ENCODE results near the gene ZC3H18. TPM values are rescaled to one million over a fixed set of nuclear protein-coding genes. Genes with fewer than 3 reads are reported as not detected.
A peak's percentile ranks its signal among the peaks of the same experiment; 100 is the strongest.

ZC3H18 gene
- total RNA-seq, 5 donors from 2014 or later (not counting 1 experiment from before 2014, with no cell fraction given), result 87.0 to 111 (median 91.5) TPM

DNA sequence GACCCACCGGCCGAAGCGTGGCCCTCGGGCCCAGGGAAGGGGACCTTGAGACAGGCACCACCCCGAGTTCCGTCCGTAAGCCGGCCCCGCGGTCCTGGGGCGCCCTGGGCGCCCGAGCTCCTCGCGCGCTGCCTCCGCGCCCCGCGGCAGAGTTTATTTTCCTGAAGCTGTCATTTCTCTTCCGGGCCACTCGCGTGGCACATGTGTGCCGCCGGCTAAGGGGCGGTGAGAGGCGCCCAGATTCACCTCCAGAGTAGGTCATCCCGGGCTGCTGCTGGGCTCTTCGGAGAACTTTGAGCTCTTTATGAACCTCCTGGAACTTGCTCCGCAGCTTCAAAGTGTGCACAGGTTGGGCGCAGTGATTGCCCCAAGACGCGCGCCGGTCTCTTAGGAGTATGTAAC lies 489 bp downstream of the ZC3H18 start:
- H3K36me3 ChIP-seq (ENCODE audit: control insufficient read depth in 2 of 2, extremely low read depth in 1 of 2, insufficient read depth in 1 of 2, low read length in 1 of 2), result peaks cover 0 to 24% of the 10 kb centered on the region in 2 donors
- ATAC-seq (replicated peaks in 1 of 4) (peak; percentile 39 to 63 (median 52)), DNase-seq (peak in 29 of 35 experiments; percentile 3 to 63 (median 31))
- peak overlapping the region; percentile 64 for H3K27ac ChIP-seq (ENCODE audit: low read length)
- under 1% methylated on average over 28 of the region's 35 CpGs for WGBS (ENCODE audit: insufficient coverage)
- ChIA-PET POLR2A (interaction anchor here in 1 of 2 donors (1.8 kb wide), 1 partner anchor 49 kb away, joined by 12 read pairs; no protein-coding TSS in a partner anchor), CTCF (interaction anchor here (0.5 to 1.7 kb wide), 7 partner anchors 12 to 696 kb away, joined by 3 to 10 read pairs (median 4); partner anchors contain the start of gene ZNF778 (in 1 of the 2))
- H3K4me1 ChIP-seq (ENCODE audit: control insufficient read depth in 1 of 2, extremely low read depth in 1 of 2, insufficient read depth in 2 of 2, low read length in 2 of 2), result peaks cover 9 to 31% of the 10 kb centered on the region in 2 experiments
- Mint-ChIP-seq H3K4me3 (peak overlapping the region; percentile 80 to 84 (median 82)), H3K27ac (peak overlapping the region; percentile 66 to 76), H3K27me3 (no peaks in the 10 kb centered on the region), H3K36me3 (peaks cover 4% of the 10 kb centered on the region), H3K4me1 (peaks cover 29 to 40% (median 39%) of the 10 kb centered on the region in 3 donors), H3K9me3 (no peaks in the 10 kb centered on the region)
- no peaks in the 10 kb centered on the region for H3K27me3 ChIP-seq (replicated peaks in 1 of 2; ENCODE audit: control insufficient read depth in 2 of 2, extremely low read depth in 1 of 2, insufficient read depth in 2 of 2, low read length in 1 of 2)
- H3K9me3 ChIP-seq, result no peaks in the 10 kb centered on the region
- peak overlapping the region; percentile 69 to 92 for H3K4me3 ChIP-seq (ENCODE audit: control insufficient read depth in 1 of 2, extremely low read depth in 1 of 2, low read length in 1 of 2)

DNA sequence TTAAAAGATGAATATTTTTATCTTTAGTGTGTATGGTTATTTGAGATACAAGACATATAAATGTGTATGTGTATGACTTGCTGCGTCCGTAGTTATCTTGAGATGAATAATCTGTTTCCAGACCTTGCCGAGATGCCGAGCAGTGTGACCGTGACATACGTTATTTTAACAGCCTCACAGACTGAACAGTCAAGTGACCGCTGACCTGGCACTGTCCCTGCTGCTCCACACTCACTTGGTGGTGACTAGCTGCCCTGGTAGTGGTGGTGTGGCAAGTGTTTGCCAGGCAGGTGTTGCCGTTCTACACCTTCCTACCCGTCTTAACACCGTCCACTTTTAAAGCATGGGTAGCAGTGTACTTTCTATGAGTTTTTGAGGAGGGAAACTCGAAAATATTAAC lies 5.0 kb downstream of the ZC3H18 start:
- POLR2A ChIA-PET, result no interaction called here
- H3K9me3 Mint-ChIP-seq, result no peaks in the 10 kb centered on the region
- H3K4me3 ChIP-seq (ENCODE audit: control insufficient read depth in 1 of 2, extremely low read depth in 1 of 2, low read length in 1 of 2), result no peak overlapping the region
- ATAC-seq (replicated peaks in 1 of 4), result no peak
- peaks cover 14 to 62% of the 10 kb centered on the region in 2 donors for H3K36me3 ChIP-seq (ENCODE audit: control insufficient read depth in 2 of 2, extremely low read depth in 1 of 2, insufficient read depth in 1 of 2, low read length in 1 of 2)
- H3K4me1 Mint-ChIP-seq, result peaks cover 45 to 64% (median 62%) of the 10 kb centered on the region in 3 donors
- H3K27ac Mint-ChIP-seq, result no peak overlapping the region
- H3K27ac ChIP-seq (ENCODE audit: low read length), result no peak overlapping the region
- H3K36me3 Mint-ChIP-seq, result peaks cover 23% of the 10 kb centered on the region
- DNase-seq, result no peak
- CTCF ChIA-PET, result no interaction called here
- no peak overlapping the region for H3K4me3 Mint-ChIP-seq
- H3K27me3 Mint-ChIP-seq, result no peaks in the 10 kb centered on the region
- H3K27me3 ChIP-seq (replicated peaks in 1 of 2; ENCODE audit: control insufficient read depth in 2 of 2, extremely low read depth in 1 of 2, insufficient read depth in 2 of 2, low read length in 1 of 2), result no peaks in the 10 kb centered on the region
- 90% methylated on average over 6 of the region's 11 CpGs for WGBS (ENCODE audit: insufficient coverage)
- H3K4me1 ChIP-seq (ENCODE audit: control insufficient read depth in 1 of 2, extremely low read depth in 1 of 2, insufficient read depth in 2 of 2, low read length in 2 of 2), result peaks cover 9 to 40% of the 10 kb centered on the region in 2 experiments
- H3K9me3 ChIP-seq, result no peaks in the 10 kb centered on the region

DNA sequence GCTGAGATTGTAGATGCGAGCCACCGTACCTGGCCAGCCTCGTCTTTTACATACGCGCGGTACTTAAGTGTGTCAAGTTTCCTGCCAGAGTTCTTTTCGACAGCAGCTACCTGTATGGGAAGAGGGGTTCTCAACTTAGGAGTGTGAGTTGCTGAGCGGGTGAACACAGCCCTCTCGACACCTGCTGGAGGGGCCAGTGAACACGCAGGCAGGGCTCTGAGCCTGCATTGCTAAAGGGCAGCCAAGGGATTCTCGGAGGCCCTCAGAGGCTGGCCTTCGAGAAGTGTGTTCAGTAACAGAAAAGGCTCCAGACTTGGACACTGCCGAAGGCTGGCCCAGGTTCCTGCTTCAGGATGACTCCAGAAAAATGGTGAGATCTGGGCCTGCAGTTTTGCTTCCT lies 6.1 kb downstream of the ZC3H18 start:
- ATAC-seq (replicated peaks in 1 of 4) (no peak), DNase-seq (no peak)
- Mint-ChIP-seq H3K4me3 (no peak overlapping the region), H3K27ac (no peak overlapping the region), H3K4me1 (peaks cover 50 to 67% (median 66%) of the 10 kb centered on the region in 3 donors), H3K9me3 (no peaks in the 10 kb centered on the region), H3K27me3 (no peaks in the 10 kb centered on the region), H3K36me3 (peaks cover 31% of the 10 kb centered on the region)
- peaks cover 5 to 33% of the 10 kb centered on the region in 2 experiments for H3K4me1 ChIP-seq (ENCODE audit: control insufficient read depth in 1 of 2, extremely low read depth in 1 of 2, insufficient read depth in 2 of 2, low read length in 2 of 2)
- WGBS (ENCODE audit: insufficient coverage), result 98% methylated on average over 13 of the region's 13 CpGs
- CTCF ChIA-PET, result no interaction called here
- no peak overlapping the region for H3K4me3 ChIP-seq (ENCODE audit: control insufficient read depth in 1 of 2, extremely low read depth in 1 of 2, low read length in 1 of 2)
- H3K9me3 ChIP-seq, result no peaks in the 10 kb centered on the region
- H3K27ac ChIP-seq (ENCODE audit: low read length), result no peak overlapping the region
- H3K27me3 ChIP-seq (replicated peaks in 1 of 2; ENCODE audit: control insufficient read depth in 2 of 2, extremely low read depth in 1 of 2, insufficient read depth in 2 of 2, low read length in 1 of 2), result no peaks in the 10 kb centered on the region
- peaks cover 19 to 73% of the 10 kb centered on the region in 2 donors for H3K36me3 ChIP-seq (ENCODE audit: control insufficient read depth in 2 of 2, extremely low read depth in 1 of 2, insufficient read depth in 1 of 2, low read length in 1 of 2)
- POLR2A ChIA-PET, result no interaction called here

DNA sequence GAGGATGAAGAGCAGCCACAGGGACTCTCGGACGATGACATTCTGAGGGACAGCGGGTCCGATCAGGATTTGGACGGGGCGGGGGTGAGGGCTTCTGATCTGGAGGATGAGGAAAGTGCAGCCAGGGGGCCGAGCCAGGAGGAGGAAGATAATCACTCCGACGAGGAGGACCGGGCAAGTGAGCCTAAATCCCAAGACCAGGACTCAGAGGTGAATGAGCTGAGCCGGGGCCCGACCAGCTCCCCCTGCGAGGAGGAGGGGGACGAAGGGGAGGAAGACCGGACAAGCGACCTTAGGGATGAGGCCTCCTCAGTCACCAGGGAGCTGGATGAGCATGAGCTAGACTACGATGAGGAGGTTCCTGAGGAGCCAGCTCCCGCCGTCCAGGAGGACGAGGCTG lies 7.0 kb downstream of the ZC3H18 start:
- ChIA-PET POLR2A (no interaction called here), CTCF (no interaction called here)
- Histone ChIP-seq H3K9me3 (no peaks in the 10 kb centered on the region), H3K27me3 (replicated peaks in 1 of 2; ENCODE audit: control insufficient read depth in 2 of 2, extremely low read depth in 1 of 2, insufficient read depth in 2 of 2, low read length in 1 of 2) (no peaks in the 10 kb centered on the region), H3K27ac (ENCODE audit: low read length) (no peak overlapping the region), H3K4me1 (ENCODE audit: control insufficient read depth in 1 of 2, extremely low read depth in 1 of 2, insufficient read depth in 2 of 2, low read length in 2 of 2) (peaks cover 0 to 26% of the 10 kb centered on the region in 2 experiments), H3K36me3 (ENCODE audit: control insufficient read depth in 2 of 2, extremely low read depth in 1 of 2, insufficient read depth in 1 of 2, low read length in 1 of 2) (peaks cover 22 to 77% of the 10 kb centered on the region in 2 donors), H3K4me3 (ENCODE audit: control insufficient read depth in 1 of 2, extremely low read depth in 1 of 2, low read length in 1 of 2) (no peak overlapping the region)
- Mint-ChIP-seq H3K9me3 (no peaks in the 10 kb centered on the region), H3K27me3 (no peaks in the 10 kb centered on the region), H3K36me3 (peaks cover 36% of the 10 kb centered on the region), H3K4me3 (no peak overlapping the region), H3K4me1 (peaks cover 46 to 61% (median 61%) of the 10 kb centered on the region in 3 donors), H3K27ac (no peak overlapping the region)
- WGBS (ENCODE audit: insufficient coverage), result 97% methylated on average over 16 of the region's 20 CpGs
- DNase-seq, result no peak
- ATAC-seq (replicated peaks in 1 of 4), result no peak

DNA sequence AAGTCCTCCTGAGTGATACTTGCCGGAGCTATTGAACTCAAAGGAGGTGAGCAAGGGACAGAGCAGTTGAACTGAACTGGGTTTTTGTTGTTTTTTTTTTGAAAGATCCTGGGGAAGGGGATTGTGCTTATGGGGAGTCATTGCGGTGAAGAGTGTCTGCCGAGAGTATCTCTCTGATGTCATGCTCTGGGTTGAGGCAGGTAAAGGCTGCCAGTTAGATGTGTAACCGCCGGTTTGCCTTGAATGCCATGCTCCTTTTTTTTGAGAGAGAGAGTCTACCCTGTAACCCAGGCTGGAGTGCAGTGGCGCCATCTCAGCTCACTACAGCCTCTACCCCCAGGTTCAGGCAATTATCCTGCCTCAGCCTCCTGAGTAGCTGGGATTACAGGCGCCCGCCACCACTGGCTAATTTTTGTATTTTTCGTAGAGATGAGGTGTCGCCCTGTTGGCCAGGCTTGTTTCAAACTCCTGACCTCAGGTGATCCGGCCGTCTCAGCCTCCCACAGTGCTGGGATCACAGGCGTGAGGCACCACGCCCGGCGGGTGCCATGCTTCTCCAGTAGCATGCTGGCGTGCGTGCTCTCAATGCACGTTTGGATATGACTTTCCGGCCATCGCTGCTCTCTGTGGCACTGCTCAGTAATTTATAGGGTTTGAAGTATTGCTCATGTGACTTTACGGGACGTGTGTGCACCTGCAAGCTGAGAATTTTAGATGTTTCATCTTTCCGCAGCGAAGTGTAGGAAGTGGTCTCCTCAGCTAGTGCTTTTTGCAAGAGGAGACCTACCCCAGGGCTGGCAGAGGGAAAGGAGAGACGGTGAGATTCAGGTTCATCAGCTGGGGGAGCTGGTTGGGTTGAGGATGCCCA lies 8.5 kb downstream of the ZC3H18 start:
- Histone ChIP-seq H3K4me1 (ENCODE audit: control insufficient read depth in 1 of 2, extremely low read depth in 1 of 2, insufficient read depth in 2 of 2, low read length in 2 of 2) (peaks cover 0 to 32% of the 10 kb centered on the region in 2 experiments), H3K27ac (ENCODE audit: low read length) (no peak overlapping the region), H3K27me3 (replicated peaks in 1 of 2; ENCODE audit: control insufficient read depth in 2 of 2, extremely low read depth in 1 of 2, insufficient read depth in 2 of 2, low read length in 1 of 2) (no peaks in the 10 kb centered on the region), H3K9me3 (no peaks in the 10 kb centered on the region), H3K36me3 (ENCODE audit: control insufficient read depth in 2 of 2, extremely low read depth in 1 of 2, insufficient read depth in 1 of 2, low read length in 1 of 2) (peaks cover 22 to 76% of the 10 kb centered on the region in 2 donors), H3K4me3 (ENCODE audit: control insufficient read depth in 1 of 2, extremely low read depth in 1 of 2, low read length in 1 of 2) (no peak overlapping the region)
- no peaks in the 10 kb centered on the region for H3K27me3 Mint-ChIP-seq
- H3K27ac Mint-ChIP-seq, result peak overlapping the region; percentile 33 to 84
- peak; percentile 45 to 71 (median 68) for ATAC-seq (replicated peaks in 1 of 4)
- peaks cover 37 to 60% (median 59%) of the 10 kb centered on the region in 3 donors for H3K4me1 Mint-ChIP-seq
- CTCF ChIA-PET, result no interaction called here
- DNase-seq, result peak in 4 of 35 experiments; percentile 17 to 34 (median 20)
- H3K4me3 Mint-ChIP-seq, result peak overlapping the region in 1 of 3 donors; percentile 29
- 84% methylated on average over 21 of the region's 26 CpGs for WGBS (ENCODE audit: insufficient coverage)
- H3K36me3 Mint-ChIP-seq, result peaks cover 36% of the 10 kb centered on the region
- H3K9me3 Mint-ChIP-seq, result no peaks in the 10 kb centered on the region
- POLR2A ChIA-PET, result interaction anchor here in 1 of 2 donors (0.6 kb wide), 1 partner anchor 810 kb away, joined by 3 read pairs; no protein-coding TSS in a partner anchor

DNA sequence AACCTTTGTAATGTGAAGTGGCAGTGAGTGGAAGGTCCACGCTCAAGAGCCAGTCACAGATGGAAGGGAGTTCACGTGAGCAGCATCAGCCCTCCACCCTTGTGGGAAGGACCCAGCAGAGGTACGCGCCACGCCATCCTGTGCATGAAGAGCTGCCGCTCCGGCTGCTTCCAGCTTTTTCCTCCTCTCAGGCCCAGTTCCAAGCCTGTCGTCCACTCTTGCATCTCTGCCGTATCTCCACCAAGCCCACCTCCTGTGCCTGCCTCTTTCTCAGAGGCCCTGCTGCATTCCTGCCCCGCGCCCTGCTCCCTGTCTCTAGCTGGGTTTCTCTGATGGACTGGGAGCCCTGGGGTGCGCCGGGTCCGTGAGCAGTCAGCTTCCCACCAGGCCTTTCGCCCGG lies 10.2 kb downstream of the ZC3H18 start:
- H3K27ac ChIP-seq (ENCODE audit: low read length), result no peak overlapping the region
- H3K4me3 ChIP-seq (ENCODE audit: control insufficient read depth in 1 of 2, extremely low read depth in 1 of 2, low read length in 1 of 2), result no peak overlapping the region
- peaks cover 47 to 62% (median 61%) of the 10 kb centered on the region in 3 donors for H3K4me1 Mint-ChIP-seq
- H3K4me3 Mint-ChIP-seq, result no peak overlapping the region
- ChIA-PET CTCF (no interaction called here), POLR2A (interaction anchor here in 1 of 2 donors (0.6 kb wide), 1 partner anchor 19 kb away, joined by 3 read pairs; no protein-coding TSS in a partner anchor)
- H3K9me3 Mint-ChIP-seq, result no peaks in the 10 kb centered on the region
- H3K27me3 Mint-ChIP-seq, result no peaks in the 10 kb centered on the region
- H3K27ac Mint-ChIP-seq, result no peak overlapping the region
- WGBS (ENCODE audit: insufficient coverage), result 97% methylated on average over 16 of the region's 16 CpGs
- no peaks in the 10 kb centered on the region for H3K9me3 ChIP-seq
- H3K36me3 Mint-ChIP-seq, result peaks cover 35% of the 10 kb centered on the region
- no peak for DNase-seq
- peaks cover 25 to 71% of the 10 kb centered on the region in 2 donors for H3K36me3 ChIP-seq (ENCODE audit: control insufficient read depth in 2 of 2, extremely low read depth in 1 of 2, insufficient read depth in 1 of 2, low read length in 1 of 2)
- no peak for ATAC-seq (replicated peaks in 1 of 4)
- no peaks in the 10 kb centered on the region for H3K27me3 ChIP-seq (replicated peaks in 1 of 2; ENCODE audit: control insufficient read depth in 2 of 2, extremely low read depth in 1 of 2, insufficient read depth in 2 of 2, low read length in 1 of 2)
- H3K4me1 ChIP-seq (ENCODE audit: control insufficient read depth in 1 of 2, extremely low read depth in 1 of 2, insufficient read depth in 2 of 2, low read length in 2 of 2), result peaks cover 0 to 35% of the 10 kb centered on the region in 2 experiments

Measured in T-cell (primary cell).